HG03095 (cell line): ENCODE results near the gene MYO3B.

Source experiments
- ATAC-seq: cut with Tn5 transposase; IDR thresholded peaks from one replicate; pipeline ENCODE4 v1.9.1; 2021; ENCODE audit warnings: moderate library complexity; ENCODE audit not compliant: unreplicated experiment

Gene MYO3B

DNA sequence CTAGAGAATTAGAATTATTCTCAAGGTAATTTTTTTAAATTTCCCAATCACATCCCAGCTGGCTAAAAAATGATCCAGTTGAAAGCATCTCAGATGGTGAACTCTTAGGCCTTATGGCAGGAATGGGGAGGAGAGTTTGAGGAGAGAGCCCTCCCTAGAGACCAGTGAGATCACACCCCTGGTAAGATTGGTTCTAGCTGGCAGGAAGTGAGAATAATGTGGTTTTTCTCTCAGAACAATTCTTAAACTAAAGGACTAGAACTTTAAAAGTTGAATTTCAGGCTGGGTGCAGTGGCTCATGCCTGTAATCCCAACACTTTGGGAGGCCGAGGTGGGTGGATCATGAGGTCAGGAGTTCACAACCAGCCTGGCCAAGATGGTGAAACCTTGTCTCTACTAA lies 120.2 kb downstream of the MYO3B start:
- peak; percentile 66 for ATAC-seq

DNA sequence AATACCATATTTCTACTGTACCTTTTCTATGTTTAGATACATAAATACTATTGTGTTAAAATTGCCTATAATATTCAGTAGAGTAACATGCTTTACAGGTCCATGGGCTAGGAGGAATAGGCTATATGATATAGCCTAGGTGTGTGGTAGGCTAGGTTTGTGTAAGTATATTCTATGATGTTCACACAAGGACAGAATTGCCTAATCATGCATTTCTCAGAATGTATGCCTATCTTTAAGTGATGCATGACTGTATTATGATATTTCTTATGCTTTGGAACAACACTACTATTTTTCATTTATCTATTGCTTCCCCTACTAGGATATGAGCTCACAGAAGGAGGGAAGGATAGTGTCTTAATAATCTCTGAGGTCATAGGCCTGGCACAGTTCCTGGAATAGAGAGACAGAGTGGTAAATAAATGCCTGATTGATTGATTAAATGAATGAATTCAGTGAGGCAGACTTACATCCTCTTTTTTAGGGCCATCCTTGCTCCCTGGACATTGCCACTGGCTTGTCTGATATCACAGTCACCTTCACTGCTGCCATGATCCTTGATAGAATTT lies 121.0 kb downstream of the MYO3B start:
- ATAC-seq: no peak

DNA sequence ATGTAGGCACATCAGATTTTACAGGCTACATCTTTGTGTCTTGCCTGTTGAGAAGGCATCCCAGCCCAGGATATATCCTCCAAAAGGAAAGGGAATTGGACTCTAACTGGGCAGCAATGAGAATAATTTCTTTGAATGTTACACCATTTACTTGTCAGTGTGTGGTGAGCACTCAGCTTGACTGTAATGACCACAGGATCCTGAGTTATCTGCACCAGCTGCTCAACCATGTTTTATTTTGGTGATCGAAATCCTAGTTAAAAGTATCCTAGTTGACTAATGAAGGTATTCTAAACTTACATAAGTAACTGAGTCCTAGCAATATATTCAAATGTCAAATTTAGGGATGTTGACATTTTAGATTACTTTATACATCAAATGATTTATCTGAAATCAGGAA lies 123.0 kb downstream of the MYO3B start:
- ATAC-seq: no peak

DNA sequence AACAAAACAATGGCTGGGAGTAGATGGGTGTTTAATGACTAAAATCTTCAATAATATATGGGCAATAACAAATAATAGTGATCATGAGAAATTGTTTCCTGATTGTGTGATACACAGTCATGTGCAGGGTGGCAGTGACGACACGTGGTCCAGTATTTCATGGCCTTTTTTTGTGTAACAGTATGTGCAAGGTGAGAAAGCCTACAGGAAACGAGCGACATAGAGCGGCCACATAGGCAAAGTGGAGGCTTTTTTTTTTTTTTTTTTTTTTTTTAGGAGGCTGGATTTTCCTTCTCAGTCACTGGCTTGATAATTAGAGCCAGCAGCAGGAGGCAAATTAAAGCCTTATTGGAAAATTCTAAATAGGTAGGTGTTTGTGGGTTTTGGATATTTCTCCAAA lies 123.7 kb downstream of the MYO3B start:
- no peak for ATAC-seq

DNA sequence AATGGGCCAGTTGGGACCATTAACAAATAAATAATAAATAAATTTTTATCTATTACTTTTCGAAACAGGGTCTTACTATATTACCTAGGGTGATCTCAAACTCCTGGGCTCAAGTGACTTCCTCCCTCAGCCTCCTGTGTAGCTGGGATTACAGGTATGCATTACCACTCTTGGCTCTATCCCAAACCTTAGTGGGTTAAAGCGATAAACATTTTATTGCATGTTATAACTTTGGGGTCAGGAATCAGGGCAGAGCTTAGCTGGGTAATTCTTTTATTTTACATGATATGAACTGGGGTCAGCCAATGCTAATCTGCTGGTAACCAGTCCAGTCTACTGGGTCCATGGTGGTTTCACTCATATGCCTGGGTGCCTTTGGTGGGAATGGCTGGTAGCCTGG lies 127.8 kb downstream of the MYO3B start:
- ATAC-seq: no peak

DNA sequence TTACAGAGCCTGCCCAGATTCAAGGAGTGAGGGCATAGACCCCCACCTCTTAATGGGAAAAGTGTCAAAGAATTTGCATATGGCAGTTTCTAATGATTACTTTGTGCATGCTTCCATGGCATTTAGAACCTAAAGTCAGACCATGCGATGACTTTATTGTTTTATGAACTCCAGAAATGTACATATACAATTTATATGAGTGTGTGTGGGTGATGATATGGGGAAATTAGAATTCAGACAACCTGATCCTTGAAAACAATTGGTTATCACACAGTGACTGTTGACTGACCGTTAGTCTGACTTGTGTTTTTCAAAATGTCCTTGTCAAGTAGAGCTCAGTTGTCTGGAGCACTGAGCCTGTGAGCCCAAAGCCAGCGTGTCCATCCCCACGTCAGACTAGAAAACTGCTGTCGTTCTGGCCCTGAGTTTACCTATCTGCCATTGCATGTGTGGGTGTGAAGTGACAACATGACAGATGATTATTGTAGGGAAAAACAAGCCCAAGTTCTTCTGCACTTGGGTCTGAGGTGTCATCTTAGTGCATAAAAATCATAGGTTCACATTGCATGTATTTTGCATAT lies 128.4 kb downstream of the MYO3B start:
- ATAC-seq: no peak

DNA sequence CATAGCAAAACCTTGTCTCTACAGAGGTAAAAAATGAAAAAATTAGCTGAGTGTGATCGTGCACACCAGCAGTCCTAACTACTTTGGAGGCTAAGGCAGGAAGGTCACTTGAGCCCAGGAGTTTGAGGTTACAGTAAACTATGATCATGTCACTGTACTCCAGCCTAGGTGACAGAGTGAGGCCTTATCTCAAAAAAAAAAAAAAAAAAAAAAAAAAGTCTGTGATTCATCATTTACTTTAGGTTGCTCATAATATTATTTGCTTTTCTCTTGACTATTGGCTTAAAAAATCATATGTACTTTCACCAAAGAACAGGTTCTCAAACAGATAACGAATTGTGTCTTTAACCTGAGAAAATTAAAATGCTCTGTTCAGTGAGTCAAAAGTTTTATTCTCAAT lies 129.1 kb downstream of the MYO3B start:
- no peak for ATAC-seq

DNA sequence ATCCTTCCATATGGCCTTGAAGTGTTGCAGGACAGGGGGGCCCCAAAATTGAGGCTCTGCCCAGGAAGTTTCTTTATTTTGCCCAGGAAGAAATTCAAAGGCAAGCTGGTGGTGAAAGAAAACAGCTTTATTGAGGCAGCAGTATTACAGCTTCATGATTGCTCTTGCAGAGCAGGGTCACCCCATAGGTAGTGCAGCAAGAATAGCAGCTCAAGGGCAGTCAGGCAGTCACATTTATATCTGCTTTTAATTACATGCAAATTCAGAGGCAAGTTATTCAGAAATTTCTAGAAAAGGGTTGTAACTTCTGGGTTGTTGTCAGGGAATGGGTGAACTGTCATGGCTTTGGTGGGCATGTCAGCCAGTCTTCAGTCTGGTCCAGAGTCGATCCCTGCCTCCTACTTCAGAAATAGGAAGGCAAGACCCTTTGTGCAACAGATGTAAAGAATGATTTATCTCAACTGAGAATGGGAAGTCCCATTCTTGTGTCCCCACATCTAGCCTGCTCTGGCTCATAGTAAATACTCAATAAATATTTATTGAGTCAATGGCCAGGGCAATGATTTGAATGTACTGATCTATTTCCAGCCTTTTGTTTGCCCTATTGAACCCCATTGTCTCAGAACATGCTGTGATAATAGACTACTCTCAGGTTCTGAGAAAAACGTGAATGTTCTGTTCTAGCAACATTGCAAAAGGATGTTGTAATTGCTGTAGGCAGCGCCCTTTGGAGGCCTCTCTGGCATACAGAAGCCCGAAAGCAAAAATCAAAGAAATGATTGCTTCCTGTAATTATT lies 129.8 kb downstream of the MYO3B start:
- ATAC-seq: no peak

DNA sequence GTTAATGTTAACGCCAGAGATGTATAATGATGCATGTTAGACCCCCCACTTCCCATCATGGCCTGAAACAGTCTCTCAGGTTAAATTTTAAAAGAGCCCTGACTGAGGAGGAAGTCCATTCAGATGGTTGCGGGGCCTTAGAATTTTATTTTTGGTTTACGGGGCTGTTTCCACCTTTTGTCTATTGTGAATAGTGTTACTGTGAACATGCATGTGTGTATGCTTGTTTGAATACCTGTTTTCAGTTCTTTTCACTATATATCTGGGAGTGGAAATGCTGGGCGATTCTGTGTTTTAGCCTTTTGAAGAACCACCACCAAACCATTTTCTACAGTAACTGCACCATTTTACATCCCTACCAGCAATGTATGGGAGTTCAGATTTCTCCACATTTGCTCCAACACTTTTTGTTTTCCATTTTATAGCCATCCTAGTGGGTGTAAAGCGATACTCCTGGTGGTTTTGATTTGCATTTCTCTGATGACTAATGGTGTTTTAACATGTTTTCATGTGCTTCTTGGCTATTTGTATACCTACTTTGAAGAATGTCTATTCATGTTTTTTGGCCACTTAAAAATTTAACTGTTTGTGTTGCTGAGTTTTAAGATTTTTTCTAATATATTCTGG lies 133.0 kb downstream of the MYO3B start:
- no peak for ATAC-seq

DNA sequence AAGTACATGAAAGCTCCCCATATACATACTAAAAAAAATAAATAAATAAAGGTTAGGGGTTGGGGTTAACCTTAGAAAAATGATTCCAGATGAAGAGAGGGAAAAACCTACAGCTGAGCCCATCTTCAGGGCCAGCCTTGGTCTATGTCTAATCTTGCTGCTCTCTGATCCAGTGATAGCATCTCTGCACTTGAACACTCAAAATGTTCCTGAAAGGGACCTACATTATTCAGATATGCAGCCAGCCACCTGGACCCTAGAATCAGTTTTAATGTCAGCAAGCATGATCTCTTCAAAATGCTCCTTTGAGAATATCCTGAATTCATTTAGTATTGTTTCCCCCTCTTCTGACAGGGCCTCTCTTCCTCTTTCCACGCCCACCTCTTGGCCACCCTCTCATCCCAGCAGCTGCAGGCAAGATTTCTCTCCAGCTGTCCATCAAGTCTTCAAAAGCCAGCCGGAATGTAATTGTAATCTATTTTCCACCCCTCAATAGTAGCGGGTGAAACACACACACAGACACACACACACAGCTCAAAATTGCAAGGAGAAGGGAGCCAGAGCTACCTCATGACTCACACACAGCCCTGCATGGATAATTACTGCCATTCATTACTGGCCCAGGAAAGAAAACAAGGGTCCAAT lies 135.5 kb downstream of the MYO3B start:
- no peak for ATAC-seq

DNA sequence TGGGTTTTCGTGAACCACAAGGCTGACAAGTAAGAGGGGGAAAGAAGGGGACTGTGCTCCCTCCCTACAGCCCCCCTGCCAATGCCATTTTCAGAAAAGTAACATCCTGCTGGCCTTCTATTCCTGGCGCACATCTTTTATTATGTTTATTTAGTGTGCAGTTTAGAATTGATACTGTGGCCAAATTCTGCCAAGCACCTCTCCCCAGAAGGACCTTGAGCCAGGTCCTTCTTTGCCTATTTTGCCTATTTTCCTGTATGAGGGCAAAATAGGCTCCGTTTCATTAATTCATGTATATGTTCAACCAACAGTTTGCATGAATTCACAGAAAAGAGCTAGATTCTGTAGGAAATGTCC lies 136.0 kb downstream of the MYO3B start:
- no peak for ATAC-seq

DNA sequence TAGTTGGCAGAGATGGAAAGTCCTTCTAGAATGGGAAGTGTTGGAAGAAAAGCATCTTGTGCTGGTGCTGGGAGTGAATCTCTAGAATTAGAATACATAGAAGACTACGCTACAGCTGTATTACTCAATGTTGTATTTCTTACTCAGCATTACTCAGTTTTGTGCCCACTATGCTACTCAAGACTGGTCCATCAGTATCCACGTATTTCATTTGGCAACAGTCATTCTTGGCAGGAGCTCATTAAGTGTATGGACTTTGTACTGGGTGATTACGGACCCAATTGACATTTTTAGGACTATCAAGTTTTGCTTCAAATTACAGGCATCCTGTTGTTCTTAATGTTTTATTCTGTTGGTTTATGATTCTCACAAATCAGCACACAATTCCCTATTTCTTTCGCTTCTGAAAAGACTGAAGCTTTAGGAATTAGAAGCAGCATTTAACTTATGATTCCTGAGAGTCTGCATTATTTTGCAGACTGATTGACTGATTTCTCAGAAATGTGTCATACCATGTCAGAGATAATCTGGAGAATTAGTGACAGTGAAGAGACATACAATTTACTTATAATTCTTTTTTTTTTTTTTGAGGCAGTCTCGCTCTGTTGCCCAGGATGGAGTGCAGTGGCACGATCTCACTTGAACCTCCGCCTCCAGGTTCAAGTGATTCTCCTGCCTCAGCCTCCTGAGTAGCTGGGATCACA lies 136.9 kb downstream of the MYO3B start:
- no peak for ATAC-seq

DNA sequence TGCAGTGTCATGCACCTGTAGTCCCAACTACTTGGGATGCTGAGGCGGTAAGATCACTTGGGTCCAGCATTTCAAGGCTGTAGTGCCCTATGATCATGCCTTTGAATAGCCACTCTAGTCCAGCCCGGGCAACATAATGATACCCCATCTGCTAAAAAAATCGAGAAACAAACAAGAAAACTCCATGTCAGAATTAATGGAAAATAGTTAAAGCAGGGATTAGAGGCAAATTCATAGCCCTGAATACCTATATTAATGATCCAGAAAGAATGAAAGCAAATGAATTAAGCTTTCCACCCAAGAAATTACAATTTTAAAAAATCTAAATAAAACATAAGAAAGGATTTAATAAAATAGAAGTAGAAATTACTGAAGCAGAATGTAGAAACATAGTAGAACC lies 143.0 kb downstream of the MYO3B start:
- ATAC-seq: no peak

DNA sequence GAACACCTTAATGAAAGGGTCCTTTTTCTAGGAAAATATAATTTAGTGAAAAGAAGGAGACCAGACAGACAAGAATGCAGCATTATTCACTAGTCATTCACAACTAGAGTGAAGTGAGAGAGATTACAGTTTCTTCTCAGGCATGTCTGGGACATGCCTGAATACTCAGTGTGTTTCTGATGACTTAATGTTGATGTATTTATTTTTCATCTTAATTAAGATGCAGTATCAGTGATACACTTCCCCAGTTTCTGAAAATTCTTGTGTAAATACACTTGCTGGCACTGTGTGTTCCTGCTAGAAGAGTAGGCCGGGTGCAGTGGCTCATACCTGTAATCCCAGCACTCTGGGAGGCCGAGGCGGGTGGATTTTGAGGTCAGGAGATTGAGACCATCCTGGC lies 143.6 kb downstream of the MYO3B start:
- no peak for ATAC-seq

DNA sequence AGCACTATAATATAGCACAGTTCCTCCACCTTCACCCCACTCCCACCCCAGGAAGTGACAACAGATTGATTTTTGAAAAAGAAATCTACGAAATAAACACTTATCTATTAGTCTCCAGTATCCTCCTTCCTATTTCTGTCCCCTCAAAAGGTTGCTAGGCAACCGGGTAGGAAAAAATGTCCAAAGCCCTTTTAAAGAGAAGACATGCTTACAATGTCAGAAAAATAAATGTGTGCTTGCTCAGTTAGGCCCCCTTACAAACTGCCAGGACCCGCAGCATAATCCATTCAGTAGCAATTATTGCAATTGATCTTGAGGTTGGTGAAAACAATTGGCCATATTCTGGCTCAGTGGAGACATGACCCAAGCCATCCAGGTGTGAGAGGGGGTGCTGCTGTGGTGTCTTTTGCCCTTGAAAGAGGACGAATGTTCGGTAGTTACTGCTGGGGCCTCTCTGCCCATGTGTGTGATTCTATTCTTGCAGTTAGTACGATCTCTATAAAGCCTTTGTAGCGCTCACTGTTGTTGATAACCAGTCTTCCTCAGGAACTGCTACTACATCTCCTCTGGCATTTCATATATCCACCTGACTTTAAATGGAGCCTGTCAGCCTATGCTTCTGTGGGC lies 144.3 kb downstream of the MYO3B start:
- ATAC-seq: no peak

DNA sequence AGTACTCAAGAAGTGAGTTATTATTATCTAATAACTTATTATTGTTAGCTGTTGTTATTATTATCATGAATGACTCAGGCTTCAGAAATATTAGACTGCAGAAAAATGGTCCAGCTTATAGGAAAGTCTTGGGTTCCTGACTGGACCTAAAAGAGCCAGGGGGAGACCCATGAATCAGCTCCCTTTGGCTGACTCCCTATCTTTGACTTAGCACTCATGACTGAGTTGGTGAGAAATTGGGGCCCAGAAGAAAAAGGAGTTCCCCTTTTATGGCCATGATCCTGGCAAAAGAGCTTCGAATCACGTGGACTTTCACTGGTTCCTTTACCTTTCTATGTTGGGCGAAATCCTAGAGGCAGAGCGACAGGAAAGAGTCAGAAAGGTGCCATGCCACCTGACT lies 145.8 kb downstream of the MYO3B start:
- ATAC-seq: no peak

DNA sequence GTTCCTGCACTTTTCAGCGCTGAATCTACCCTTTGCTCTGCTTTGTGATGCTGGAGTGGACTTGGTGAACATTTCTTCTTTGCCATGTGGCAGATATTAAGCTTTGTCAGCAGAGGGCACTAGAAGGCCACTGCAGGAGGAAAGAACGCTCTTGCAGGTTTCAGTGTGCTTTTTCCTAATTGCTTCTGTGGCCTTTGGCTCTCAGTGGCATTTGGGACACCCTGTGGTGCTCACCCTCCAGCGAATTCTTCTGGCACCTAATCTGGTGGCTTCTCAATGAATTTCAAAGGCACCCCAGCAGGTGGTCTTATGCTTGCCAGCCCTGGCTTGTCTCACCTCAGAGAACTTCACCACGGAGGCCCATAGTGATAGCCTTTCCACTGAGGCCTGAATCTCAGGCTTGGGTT lies 146.7 kb downstream of the MYO3B start:
- ATAC-seq: no peak

DNA sequence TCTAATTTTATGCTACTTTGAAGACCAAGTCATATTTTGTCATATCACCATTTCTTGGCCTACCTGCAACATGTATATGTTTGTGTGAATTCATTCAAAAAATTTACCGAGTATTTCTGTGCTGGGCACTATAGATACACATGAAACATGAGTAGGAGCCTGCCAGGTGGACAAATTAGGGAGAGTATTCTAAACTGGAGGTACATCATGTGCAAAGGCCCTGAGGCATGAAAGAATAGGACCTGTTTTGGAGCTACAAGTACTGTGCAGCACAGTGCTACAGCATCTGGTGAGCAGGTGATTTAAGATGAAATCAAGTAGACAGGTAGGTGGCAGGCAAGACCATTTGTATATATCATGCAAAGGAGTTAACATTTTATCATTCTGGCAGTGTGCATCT lies 152.9 kb downstream of the MYO3B start:
- no peak for ATAC-seq

DNA sequence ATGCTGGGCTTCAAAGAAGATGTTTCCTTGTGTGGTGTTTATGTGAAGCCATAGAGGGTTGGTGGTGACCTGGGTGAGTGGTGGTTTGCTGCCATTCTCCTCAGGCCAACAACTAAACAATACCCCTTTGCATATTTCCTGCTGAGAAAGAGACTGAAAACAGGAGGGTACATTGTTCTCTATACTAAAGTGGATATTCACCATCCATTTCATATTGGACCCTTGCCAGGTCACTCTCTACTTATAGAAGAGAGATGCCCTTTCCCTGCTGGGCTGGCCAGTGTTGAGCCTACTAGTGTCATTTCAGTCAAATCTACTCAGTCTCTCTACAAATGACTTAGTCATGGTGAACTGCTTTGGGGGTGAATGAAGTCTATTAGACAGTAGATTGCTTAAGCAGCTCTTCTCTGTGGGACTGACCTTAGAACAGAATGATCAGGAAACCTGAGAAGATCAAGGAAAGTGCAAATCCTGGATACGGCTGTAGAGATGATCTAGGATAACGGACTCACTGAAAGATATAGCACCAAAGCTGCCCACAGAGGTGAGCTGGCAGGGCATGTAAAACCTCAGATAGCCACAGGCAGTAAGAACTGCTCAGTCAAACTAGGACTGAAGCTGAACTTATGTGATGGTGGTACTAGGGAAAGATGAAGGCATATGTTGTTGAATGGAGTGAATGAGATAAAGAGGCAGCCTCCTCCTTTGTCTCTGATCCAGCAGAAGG lies 154.9 kb downstream of the MYO3B start:
- ATAC-seq: no peak

DNA sequence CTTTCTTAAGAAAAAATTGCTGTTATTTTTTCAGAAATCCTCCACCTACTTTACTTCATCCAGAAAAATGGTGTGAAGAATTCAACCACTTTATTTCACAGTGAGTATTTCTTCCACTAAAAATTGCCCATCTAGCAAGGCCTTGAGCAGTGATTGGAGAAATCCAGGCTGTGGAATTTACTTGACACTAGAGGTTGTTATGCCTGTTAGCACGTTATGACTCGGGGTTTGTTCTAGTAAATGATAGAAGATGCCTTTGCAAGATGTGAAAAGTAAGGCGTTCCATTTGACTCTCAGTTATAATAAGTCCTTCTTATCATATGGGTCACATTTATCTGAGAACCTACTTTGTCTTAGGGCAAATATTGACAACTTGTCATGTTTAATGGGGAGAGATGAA lies 157.4 kb downstream of the MYO3B start:
- no peak for ATAC-seq
